GM21723 (cell line): ENCODE data around the gene BTG2.

ENCODE experiments used
- ATAC-seq: cut with Tn5 transposase; IDR thresholded peaks from one replicate; pipeline ENCODE4 v1.9.1; 2021; ENCODE audit warnings: mild to moderate bottlenecking, moderate library complexity; ENCODE audit not compliant: unreplicated experiment

BTG2 gene

DNA sequence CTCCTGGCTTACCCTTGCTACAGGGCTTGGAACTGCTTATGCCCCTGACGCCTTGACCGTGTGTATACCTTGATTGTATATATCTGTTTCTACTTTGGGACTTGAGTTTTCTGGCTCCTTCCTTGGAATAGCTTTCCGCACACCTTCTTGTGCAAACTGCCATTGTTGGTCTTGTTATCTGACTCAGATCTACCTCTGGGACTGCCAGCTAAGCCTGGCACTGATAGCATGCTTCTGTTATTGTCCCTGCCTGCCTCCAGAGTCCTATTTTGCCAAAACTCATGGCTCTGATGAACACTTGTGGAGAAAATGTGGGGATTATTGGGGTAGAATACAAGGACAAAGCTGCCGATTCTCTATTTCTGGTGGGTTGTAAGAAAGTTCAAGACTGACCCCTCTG is 30.2 kb downstream of the BTG2 start:
- no peak for ATAC-seq

DNA sequence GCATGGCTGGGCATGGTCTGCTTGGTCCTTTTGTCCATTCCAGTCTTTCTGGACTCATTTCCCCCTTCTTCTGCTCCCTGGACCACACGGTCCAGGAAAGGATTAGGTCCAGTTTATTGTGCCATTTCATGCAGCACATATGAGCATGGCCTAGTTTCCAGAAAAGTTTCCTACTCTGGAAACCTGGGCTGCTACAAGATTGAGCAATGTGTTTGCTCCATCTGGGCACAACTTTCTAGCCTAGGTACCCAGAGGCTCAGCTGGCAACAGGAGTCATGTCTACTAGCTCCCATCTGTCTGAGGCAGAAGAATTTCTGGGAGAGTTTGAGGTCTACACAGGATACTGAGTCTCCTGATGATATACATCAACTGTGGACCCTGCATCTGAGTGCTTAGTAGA is 30.8 kb downstream of the BTG2 start:
- no peak for ATAC-seq

DNA sequence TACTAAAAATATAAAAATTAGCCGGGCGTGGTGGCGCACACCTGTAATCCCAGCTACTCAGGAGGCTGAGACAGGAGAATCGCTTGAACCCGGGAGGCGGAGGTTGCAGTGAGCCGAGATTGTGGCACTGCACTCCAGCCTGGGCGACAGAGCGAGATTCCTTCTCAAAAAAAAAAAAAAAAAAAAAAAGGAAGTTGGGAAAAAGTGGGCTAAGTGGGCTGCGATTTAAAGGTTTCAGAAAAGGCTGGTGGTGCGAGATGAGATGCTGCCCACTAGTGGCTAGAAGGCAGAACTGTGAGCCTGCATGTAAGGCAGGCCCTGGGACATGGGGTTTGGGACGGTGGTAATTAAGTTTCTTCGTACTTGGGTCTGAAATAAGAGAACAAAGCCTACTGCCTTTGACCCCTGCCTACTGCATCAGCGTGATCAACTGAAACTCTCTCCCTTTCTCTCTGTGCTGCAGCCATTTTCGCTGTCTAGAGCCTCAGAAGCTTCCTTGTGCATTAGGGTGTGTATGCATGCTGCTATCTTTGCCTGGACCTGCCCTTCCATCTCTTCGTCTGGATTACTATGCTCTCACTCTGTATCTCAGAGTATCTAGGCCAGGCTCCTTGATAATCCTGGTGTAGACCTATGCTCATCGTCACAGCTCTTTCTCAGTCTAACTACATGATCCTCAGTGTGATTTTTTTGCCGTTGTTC is 33.2 kb downstream of the BTG2 start:
- ATAC-seq = no peak

- no peak for ATAC-seq
Measured at GRCh38 chr1:203340112-203340790, 34.9 kb downstream of the BTG2 start.

GRCh38 chr1:203342192-203342940 is 37.0 kb downstream of the BTG2 start:
- no peak for ATAC-seq

- no peak for ATAC-seq
Measured at GRCh38 chr1:203343956-203344754, 38.8 kb downstream of the BTG2 start.

DNA sequence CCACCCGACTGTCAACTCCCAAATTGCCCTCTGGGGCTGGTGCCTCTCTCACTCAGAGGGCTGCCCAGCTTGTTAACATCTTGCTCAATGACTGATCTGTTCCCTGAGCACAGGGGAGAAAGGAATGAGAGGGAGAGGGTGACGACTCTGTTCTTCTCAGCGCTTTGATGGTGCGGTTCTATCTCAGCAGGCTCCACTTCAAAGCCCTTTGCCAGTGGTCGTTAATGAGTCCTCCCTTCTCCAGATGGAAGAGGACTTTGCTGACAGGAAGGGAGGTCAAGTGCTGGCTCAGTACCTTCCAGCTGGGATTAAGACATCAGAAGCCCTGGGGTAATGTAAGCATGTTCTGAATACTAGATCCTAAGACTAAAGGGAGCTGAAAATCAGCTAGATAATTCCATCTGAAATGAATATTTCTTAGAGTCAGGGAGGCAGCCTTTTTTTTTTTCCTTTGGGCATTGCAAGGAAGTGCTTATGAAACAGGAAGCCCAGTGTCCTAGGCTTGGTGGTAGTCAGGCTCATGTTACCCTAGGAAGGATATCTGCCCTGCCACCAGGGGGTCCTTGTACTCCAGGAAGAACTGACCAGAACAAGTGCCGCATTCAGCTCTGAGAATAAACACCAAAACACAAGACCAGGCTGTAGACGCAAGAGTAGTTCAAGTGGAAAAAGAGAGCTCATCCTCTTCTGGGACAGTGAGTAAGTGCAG is 40.9 kb downstream of the BTG2 start:
- no peak for ATAC-seq

DNA sequence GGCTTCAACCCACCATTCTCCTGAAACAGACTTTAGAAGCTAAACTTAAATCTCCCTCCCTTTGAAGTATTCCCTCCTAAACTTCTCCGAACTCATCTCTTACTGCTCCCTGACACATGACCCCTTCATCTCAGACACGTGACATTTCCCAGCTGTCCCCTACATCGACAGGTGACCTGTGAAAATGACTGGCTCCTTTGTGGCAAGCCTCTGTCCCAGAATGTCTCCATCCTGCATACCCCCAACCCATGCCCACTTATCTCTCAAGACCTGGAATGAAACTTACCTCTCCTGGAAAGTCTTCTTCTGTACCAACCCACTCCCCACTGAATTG is 41.4 kb downstream of the BTG2 start:
- ATAC-seq = no peak

- no peak for ATAC-seq
Measured at GRCh38 chr1:203349166-203349565, 43.8 kb downstream of the BTG2 start.

- ATAC-seq = no peak
Measured at GRCh38 chr1:203349773-203350524, 44.6 kb downstream of the BTG2 start.

DNA sequence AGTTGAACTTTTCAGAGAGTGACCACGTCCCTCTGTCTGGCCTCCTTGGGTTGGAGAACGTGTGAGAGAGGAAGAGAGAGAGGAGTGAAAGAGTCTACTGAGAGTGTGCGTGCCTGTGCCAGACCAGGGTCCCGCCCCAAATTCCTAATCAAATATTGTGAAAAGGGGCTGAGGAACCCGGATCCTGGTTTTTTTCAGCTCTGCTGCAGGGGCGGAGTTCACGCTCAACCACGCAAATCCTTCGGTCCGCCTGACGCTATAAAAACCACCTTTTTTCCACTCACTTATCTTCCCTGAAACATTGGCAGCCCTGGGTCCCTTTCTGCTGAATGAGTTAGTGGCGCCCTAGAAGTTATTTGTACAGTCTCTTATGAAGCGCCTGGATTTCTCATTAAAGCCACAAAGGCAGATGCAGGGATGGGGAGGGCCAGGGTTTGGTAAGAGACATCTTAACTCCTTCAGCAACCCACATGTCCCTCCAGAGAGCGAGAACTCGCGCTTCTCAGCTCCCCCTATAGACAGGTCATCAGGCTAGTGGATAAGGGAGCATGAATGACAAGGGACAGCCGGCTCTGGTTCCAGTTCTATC is 45.8 kb downstream of the BTG2 start, which contains the start of gene FMOD:
Gene FMOD (minus strand): TSS at position 86 of the 589 bp plus-strand sequence. CDS start 2,852 bp downstream, outside the sequence.
- no peak for ATAC-seq

DNA sequence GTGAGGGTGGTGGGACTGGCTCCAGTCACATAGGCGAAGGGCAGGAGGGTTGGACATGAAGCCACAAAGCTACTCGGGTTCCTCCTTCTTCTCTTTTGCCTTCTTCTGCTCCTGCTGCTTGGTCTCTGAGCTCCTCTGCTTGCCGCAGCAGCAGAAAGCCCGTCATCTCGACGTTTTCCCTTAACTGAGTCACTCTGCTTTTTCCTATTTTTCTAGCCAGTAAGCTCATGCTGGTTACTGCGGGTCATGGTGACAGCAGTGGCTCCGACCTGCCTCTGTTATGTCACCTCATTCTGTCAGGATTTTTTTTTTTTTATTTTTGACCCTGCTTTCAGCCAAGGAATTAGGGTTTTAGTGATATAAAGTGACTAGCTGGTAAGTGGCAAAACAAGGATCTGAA is 48.2 kb downstream of the BTG2 start:
- ATAC-seq = no peak

DNA sequence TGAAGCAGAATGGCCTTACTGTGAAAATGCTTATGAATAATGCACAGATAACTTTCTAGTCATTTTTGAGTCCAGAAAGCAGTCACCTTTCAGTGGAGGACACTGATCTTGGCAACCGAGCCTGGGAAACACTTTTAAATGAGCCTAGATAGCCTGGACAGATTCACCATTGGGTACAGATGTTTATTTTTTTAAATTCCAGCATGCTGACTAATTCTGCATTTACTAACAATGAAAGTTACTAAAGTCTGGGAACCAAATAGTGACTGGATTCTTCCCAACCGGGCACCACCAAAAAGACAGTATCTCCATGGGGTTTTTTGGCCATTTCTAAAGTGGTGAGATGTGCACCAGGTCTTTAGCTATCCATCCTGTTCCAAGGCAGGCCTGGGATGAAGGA is 48.9 kb downstream of the BTG2 start:
- ATAC-seq = no peak

GRCh38 chr1:203359010-203359571 is 53.8 kb downstream of the BTG2 start:
- ATAC-seq = no peak
